WTC11 (cell line): Measurements from ENCODE around the gene RPP38. TPM values are rescaled to one million over a fixed set of nuclear protein-coding genes. Genes with fewer than 3 reads are reported as not detected.

Experiments
- ATAC-seq: fragments of 200-7000 bp; cut with Tn5 transposase; 2 replicates; pipeline ENCODE4 v1.10.0; 2021; ENCODE audit warnings: mild to moderate bottlenecking, moderate library complexity
- CTCF ChIA-PET: fragments of 300-600 bp; sonication (Branson Sonifier 250); formaldehyde crosslinking; loops from one replicate; lab custom pipeline; 2021; ENCODE audit warnings: antibody characterized with exemption; lab: Charles Lee
- POLR2A ChIA-PET: fragments of 350-600 bp; sonication (Branson Sonifier 250); formaldehyde crosslinking; loops from one replicate; lab custom pipeline; 2021; ENCODE audit warnings: antibody characterized with exemption; lab: Charles Lee
- DNase-seq: peaks from one replicate; pipeline ENCODE4 v3.0.0; 2021; ENCODE audit warnings: low spot score
- H3K27ac Mint-ChIP-seq: 2 replicates; pipeline ENCODE4 v1.8.0; 2021; ENCODE audit warnings: mixed read lengths
- H3K27me3 Mint-ChIP-seq: 2 replicates; pipeline ENCODE4 v1.8.0; 2021; ENCODE audit warnings: low read depth, mild to moderate bottlenecking, moderate library complexity, mixed read lengths
- H3K36me3 Mint-ChIP-seq: 2 replicates; pipeline ENCODE4 v1.8.0; 2021; ENCODE audit warnings: mixed read lengths
- H3K4me1 Mint-ChIP-seq: 2 replicates; pipeline ENCODE4 v1.8.0; 2022; ENCODE audit warnings: mixed read lengths
- H3K4me3 Mint-ChIP-seq: 2 replicates; pipeline ENCODE4 v1.8.0; 2021; ENCODE audit warnings: mild to moderate bottlenecking, moderate library complexity, mixed read lengths
- H3K9me3 Mint-ChIP-seq: 2 replicates; pipeline ENCODE4 v1.8.0; 2021; ENCODE audit warnings: mixed read lengths
- ARID4B ChIP-seq: sonication (generic); formaldehyde crosslinking; IDR thresholded peaks from 2 replicates; pipeline ENCODE4 v1.8.0; 2023; ENCODE audit warnings: missing genetic modification reagents, mild to moderate bottlenecking, borderline replicate concordance
- CBFB ChIP-seq: sonication (generic); formaldehyde crosslinking; IDR thresholded peaks from 2 replicates; pipeline ENCODE4 v1.8.1; 2022; ENCODE audit warnings: mild to moderate bottlenecking, low read depth, missing genetic modification reagents
- CTCF ChIP-seq: fragments of 200-600 bp; IDR thresholded peaks from 2 replicates; pipeline ENCODE4 v1.8.0; 2022; ENCODE audit warnings: antibody characterized with exemption
- ERG ChIP-seq: fragments of 250-450 bp; sonication (Bioruptor Pico); IDR thresholded peaks from 2 replicates; pipeline ENCODE4 v1.8.0; 2021; ENCODE audit warnings: mild to moderate bottlenecking
- ESRRA ChIP-seq: sonication (generic); formaldehyde crosslinking; IDR thresholded peaks from 2 replicates; pipeline ENCODE4 v1.8.1; 2022; ENCODE audit warnings: mild to moderate bottlenecking, missing genetic modification reagents, borderline replicate concordance
- HMGA2 ChIP-seq: fragments of 250-450 bp; sonication (Bioruptor Pico); IDR thresholded peaks from 2 replicates; pipeline ENCODE4 v1.4.0; 2021; ENCODE audit warnings: mild to moderate bottlenecking, moderate library complexity
- MAX ChIP-seq: sonication (generic); formaldehyde crosslinking; IDR thresholded peaks from 2 replicates; pipeline ENCODE4 v1.8.0; 2022; ENCODE audit warnings: mild to moderate bottlenecking, missing genetic modification reagents
- MXD4 ChIP-seq: fragments of 250-450 bp; sonication (Bioruptor Pico); IDR thresholded peaks from 2 replicates; pipeline ENCODE4 v1.8.0; 2021; ENCODE audit warnings: mild to moderate bottlenecking, moderate library complexity, borderline replicate concordance
- PRDM15 ChIP-seq: sonication (generic); formaldehyde crosslinking; IDR thresholded peaks from 2 replicates; pipeline ENCODE4 v1.8.0; 2022; ENCODE audit warnings: missing genetic modification reagents
- RELA ChIP-seq: sonication (generic); formaldehyde crosslinking; IDR thresholded peaks from 2 replicates; pipeline ENCODE4 v1.8.1; 2022; ENCODE audit warnings: missing genetic modification reagents, mild to moderate bottlenecking, borderline replicate concordance
- SP1 ChIP-seq: sonication (generic); formaldehyde crosslinking; conservative IDR thresholded peaks from 2 replicates; pipeline ENCODE4 v1.8.1; 2022; ENCODE audit warnings: missing genetic modification reagents
- STAT6 ChIP-seq: sonication (generic); formaldehyde crosslinking; conservative IDR thresholded peaks from 2 replicates; pipeline ENCODE4 v1.8.1; 2023; ENCODE audit warnings: mild to moderate bottlenecking, low read depth, missing genetic modification reagents, moderate library complexity
- ZBTB43 ChIP-seq: sonication (generic); formaldehyde crosslinking; IDR thresholded peaks from 2 replicates; pipeline ENCODE4 v1.8.1; 2023; ENCODE audit warnings: mild to moderate bottlenecking, missing genetic modification reagents
- ZNF232 ChIP-seq: sonication (generic); formaldehyde crosslinking; IDR thresholded peaks from 2 replicates; pipeline ENCODE4 v1.8.0; 2022; ENCODE audit warnings: mild to moderate bottlenecking, missing genetic modification reagents
- total RNA-seq: library from RNA; stranded (reverse); gene quantifications from 3 replicates; pipeline ENCODE4 v1.2.3, GENCODE V29; 2021

RPP38 gene
- total RNA-seq, 1 experiment from 2014 or later = 20.9 TPM

GRCh38 chr10:15075421-15075820 lies 21.7 kb upstream of the RPP38 start (continued):
- TF ChIP-seq PRDM15 (CRISPR knock-in tag) = no peak
- TF ChIP-seq, all 79 proteins: peak for 0

GRCh38 chr10:15083674-15084501 lies 13.3 kb upstream of the RPP38 start:
- H3K36me3 Mint-ChIP-seq = peaks cover 2% of the 10 kb centered on the region; the same call in 1 of the 2 replicates
- no peak for TF ChIP-seq ARID4B
- TF ChIP-seq MAX (CRISPR knock-in tag) = no peak
- no peak for TF ChIP-seq RELA (CRISPR knock-in tag)
- no peak for TF ChIP-seq ZBTB43 (CRISPR knock-in tag)
- no peak for TF ChIP-seq ERG
- no peak for TF ChIP-seq ZNF232 (CRISPR knock-in tag)
- TF ChIP-seq ESRRA (CRISPR knock-in tag) = no peak
- TF ChIP-seq HMGA2 = no peak
- no peak for TF ChIP-seq SP1 (CRISPR knock-in tag)
- no peak for TF ChIP-seq MXD4 (CRISPR knock-in tag)
- no peak for TF ChIP-seq STAT6
- TF ChIP-seq CBFB = no peak
- TF ChIP-seq CTCF = no peak
- TF ChIP-seq, all 79 proteins: peak for 0
- H3K27ac Mint-ChIP-seq = peak overlapping the region; percentile 65
- H3K9me3 Mint-ChIP-seq = no peaks in the 10 kb centered on the region
- H3K4me3 Mint-ChIP-seq = no peak overlapping the region; the same call in 1 of the 2 replicates
- ATAC-seq (no peak), DNase-seq (no peak)
- POLR2A ChIA-PET = no interaction called here
- peaks cover 16% of the 10 kb centered on the region for H3K4me1 Mint-ChIP-seq
- CTCF ChIA-PET = no interaction called here
- H3K27me3 Mint-ChIP-seq = peaks cover 3% of the 10 kb centered on the region; the same call in 1 of the 2 replicates
